Activated CD4-positive, alpha-beta memory T cell treated with anti-CD3 and anti-CD28 coated beads, Interleukin-2, amount 10 ng/mL, durations not matched to agents 7 days and 5 days (primary cell): ENCODE data around the gene PABPC4L. TPM values are rescaled to one million over a fixed set of nuclear protein-coding genes. Genes with fewer than 3 reads are reported as not detected.
"Not testable (repeated sequence)": the region's sequence is repeated elsewhere in the genome, so short reads cannot be mapped to it uniquely, and the experiment has no call there.

Experiments
- CTCF ChIA-PET: fragments of 350-600 bp; sonication (Branson Sonifier 250); formaldehyde crosslinking; loops from one replicate; lab custom pipeline; 2021; ENCODE audit warnings: antibody characterized with exemption, inconsistent platforms; lab: Charles Lee
- POLR2A ChIA-PET: fragments of 350-600 bp; sonication (Branson Sonifier 250); formaldehyde crosslinking; loops from one replicate; lab custom pipeline; 2021; ENCODE audit warnings: antibody characterized with exemption; lab: Charles Lee
- DNase-seq: peaks from one replicate; pipeline ENCODE4 v3.0.0-alpha.2; 2020
- H3K27ac Mint-ChIP-seq: one replicate; pipeline ENCODE4 v1.8.0; 2021; ENCODE audit warnings: mild to moderate bottlenecking, mixed read lengths
- H3K27me3 Mint-ChIP-seq: one replicate; pipeline ENCODE4 v1.8.0; 2021; ENCODE audit warnings: mixed read lengths
- H3K36me3 Mint-ChIP-seq: one replicate; pipeline ENCODE4 v1.8.0; 2021; ENCODE audit warnings: low read depth, mixed read lengths
- H3K4me1 Mint-ChIP-seq: one replicate; pipeline ENCODE4 v1.8.0; 2021; ENCODE audit warnings: mixed read lengths
- H3K4me3 Mint-ChIP-seq: one replicate; pipeline ENCODE4 v1.8.0; 2021; ENCODE audit warnings: mild to moderate bottlenecking, mixed read lengths
- H3K9me3 Mint-ChIP-seq: one replicate; pipeline ENCODE4 v1.8.0; 2021; ENCODE audit warnings: mixed read lengths
- total RNA-seq, 2 experiments: library from RNA; stranded (reverse); gene quantifications; one replicate each; pipeline ENCODE4 v1.2.3, GENCODE V29; 2021

PABPC4L gene
- not detected for total RNA-seq

- ChIA-PET POLR2A (no interaction called here), CTCF (no interaction called here)
- Mint-ChIP-seq H3K4me3 (no peak within 1 kb of the TSS), H3K27ac (no peak within 1 kb of the TSS), H3K36me3 (no peaks in the 10 kb centered on the region), H3K9me3 (no peaks in the 10 kb centered on the region), H3K27me3 (no peaks in the 10 kb centered on the region), H3K4me1 (no peaks in the 10 kb centered on the region)
- DNase-seq, result no peak
Observed at GRCh38 chr4:134201216-134202161, at the start of gene PABPC4L. TSS of gene PABPC4L (minus strand) at chr4:134201789. CDS start at chr4:134201019, 770 bp downstream.

DNA sequence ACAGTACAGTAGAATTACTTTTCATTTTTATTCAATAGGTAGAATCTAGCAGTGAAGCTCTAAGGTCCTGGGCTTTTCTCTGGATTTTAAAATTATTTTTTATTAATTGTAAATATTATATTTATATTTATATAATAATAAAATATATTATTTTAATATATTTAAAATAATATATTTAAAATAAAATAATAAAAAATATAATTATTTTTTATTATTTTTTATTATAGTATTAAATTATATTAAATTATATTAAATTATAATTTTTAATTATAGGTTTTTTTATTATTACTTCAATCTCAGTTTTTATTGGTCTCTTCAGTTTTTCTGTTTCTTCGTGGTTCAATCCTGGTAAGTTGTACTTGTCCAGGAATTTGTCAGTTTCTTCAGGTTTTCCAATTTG lies 49.7 kb upstream of the PABPC4L start:
- Mint-ChIP-seq H3K4me1 (no peaks in the 10 kb centered on the region), H3K36me3 (no peaks in the 10 kb centered on the region)
- POLR2A ChIA-PET, result no interaction called here

DNA sequence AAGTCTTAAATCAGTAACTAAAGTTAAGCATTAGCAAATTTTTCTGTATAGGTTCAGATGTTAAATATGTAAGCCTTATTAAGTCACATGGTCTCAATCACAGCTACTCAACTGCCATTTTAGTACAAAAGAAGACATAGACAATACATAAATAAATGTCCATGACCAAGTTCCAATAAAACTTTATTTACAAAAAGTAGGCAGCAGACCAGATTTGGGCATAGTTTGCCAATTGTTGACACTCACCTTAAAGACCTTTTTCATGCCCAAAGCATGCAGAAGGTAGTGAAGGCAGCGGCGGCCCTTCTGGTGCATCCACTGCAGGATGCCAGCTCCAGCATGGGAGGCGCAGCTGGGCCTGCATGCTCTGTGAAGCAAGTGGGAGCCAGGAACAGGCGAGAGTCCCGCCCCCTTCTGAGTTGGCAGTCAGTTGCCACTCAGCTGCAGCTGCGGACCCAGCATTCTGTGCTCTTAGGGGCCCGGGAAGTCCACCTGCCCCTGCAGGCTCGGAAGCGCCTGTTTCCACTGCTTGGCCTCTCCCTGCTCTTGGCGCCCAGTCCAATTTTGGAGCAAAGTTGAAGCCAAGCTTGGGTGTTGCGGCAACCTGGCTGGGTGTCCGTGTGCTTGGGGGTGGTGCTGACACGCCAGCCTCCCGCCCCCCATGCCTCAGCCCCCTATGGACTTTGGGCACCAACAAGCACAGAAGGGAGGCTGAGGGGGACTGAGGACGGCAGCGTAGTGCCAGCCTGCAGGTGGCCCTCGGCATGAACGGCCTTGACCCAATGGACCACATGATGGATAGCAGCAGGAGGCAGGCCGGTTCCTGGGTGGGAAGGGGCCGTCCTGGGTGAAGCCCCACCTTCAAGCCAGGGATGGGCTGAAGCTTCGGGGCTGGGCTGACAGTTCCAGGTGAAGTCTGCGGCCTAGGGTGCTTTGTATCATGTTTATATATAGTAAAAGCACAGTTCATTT lies 42.4 kb upstream of the PABPC4L start:
- H3K4me3 Mint-ChIP-seq, result no peak overlapping the region
- H3K27ac Mint-ChIP-seq, result no peak overlapping the region
- POLR2A ChIA-PET, result no interaction called here
- CTCF ChIA-PET, result no interaction called here
- no peaks in the 10 kb centered on the region for H3K36me3 Mint-ChIP-seq
- H3K9me3 Mint-ChIP-seq, result no peaks in the 10 kb centered on the region
- no peaks in the 10 kb centered on the region for H3K4me1 Mint-ChIP-seq
- no peak for DNase-seq
- no peaks in the 10 kb centered on the region for H3K27me3 Mint-ChIP-seq

More for the DNA sequence above, 49.7 kb upstream of the PABPC4L start:
- no peak overlapping the region for H3K27ac Mint-ChIP-seq
- no peaks in the 10 kb centered on the region for H3K27me3 Mint-ChIP-seq
- H3K9me3 Mint-ChIP-seq, result peaks cover 6% of the 10 kb centered on the region
- DNase-seq, result no peak
- no peak overlapping the region for H3K4me3 Mint-ChIP-seq
- CTCF ChIA-PET, result no interaction called here

GRCh38 chr4:134219043-134219442 lies 17.5 kb upstream of the PABPC4L start:
- H3K36me3 Mint-ChIP-seq, result no peaks in the 10 kb centered on the region
- no peaks in the 10 kb centered on the region for H3K4me1 Mint-ChIP-seq
- ChIA-PET CTCF (no interaction called here), POLR2A (no interaction called here)
- H3K9me3 Mint-ChIP-seq, result peaks cover 5% of the 10 kb centered on the region
- no peak overlapping the region for H3K27ac Mint-ChIP-seq
- no peaks in the 10 kb centered on the region for H3K27me3 Mint-ChIP-seq
- DNase-seq, result no peak
- no peak overlapping the region for H3K4me3 Mint-ChIP-seq

DNA sequence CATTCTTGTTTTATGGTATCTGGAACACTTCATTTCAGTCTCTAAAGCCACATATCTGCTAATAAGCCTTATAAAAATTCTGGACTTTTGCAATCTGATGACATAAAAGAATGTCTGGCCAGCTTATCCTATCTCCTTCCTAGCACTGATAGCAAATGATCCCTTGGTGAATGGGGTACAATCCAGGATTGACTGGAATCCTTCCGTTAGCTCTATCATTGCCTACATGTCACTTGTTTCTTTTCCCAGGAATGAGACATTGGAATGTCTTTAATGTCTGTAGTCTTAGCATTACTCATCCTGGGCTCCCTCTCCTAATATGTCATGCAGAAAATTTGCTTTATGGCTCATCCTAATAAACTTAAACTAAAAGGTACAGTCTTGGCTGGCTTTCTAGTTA lies 14.8 kb upstream of the PABPC4L start:
- Mint-ChIP-seq H3K36me3 (no peaks in the 10 kb centered on the region), H3K27ac (no peak overlapping the region), H3K27me3 (no peaks in the 10 kb centered on the region), H3K4me1 (no peaks in the 10 kb centered on the region), H3K4me3 (no peak overlapping the region), H3K9me3 (peaks cover 5% of the 10 kb centered on the region)
- ChIA-PET POLR2A (no interaction called here), CTCF (no interaction called here)
- DNase-seq, result no peak

DNA sequence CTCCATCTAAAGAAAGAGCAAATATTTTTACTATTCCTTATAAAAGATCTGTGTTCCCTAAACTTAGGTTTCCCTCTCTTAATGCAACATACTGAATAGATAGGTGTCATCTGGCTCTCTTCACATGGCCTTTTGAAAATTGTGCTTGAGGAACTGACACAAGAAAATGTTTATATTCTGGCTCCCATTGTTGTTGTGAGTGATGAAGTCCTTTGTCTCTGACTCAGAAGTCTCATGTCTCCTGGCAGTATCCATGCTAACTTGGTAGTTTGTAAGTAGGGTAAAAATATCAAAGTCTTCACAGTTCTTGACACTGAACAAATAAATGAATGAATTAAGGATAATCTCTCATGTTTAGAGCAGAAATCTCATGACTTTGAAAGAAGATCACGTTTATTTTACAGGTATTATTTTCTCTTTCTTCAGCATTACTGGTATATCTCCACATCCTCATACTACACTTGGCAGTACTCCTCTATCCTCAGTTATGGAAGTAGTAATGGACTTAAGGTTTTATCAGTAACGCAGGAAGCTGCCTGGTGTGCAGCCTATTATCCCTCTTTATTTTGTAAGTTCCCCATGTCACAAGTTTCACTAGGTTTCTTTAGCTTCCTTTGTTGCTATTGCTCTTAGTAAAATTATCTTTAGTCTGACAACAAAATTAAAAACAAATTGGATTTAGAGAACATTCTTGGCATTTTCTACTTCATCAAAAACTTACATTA lies 14.2 kb upstream of the PABPC4L start:
- Mint-ChIP-seq H3K4me3 (no peak overlapping the region), H3K4me1 (no peaks in the 10 kb centered on the region)
- POLR2A ChIA-PET, result no interaction called here

GRCh38 chr4:134207955-134208354 lies 6.4 kb upstream of the PABPC4L start:
- H3K36me3 Mint-ChIP-seq, H3K27ac Mint-ChIP-seq, H3K4me3 Mint-ChIP-seq, DNase-seq, H3K27me3 Mint-ChIP-seq, H3K9me3 Mint-ChIP-seq, POLR2A ChIA-PET, CTCF ChIA-PET, H3K4me1 Mint-ChIP-seq: not testable (repeated sequence)

More for the DNA sequence above, 14.2 kb upstream of the PABPC4L start:
- no peak for DNase-seq
- Mint-ChIP-seq H3K9me3 (peaks cover 5% of the 10 kb centered on the region), H3K27me3 (no peaks in the 10 kb centered on the region), H3K36me3 (no peaks in the 10 kb centered on the region), H3K27ac (no peak overlapping the region)
- CTCF ChIA-PET, result no interaction called here

GRCh38 chr4:134202166-134202956 lies 772 bp upstream of the PABPC4L start:
- Mint-ChIP-seq H3K36me3 (no peaks in the 10 kb centered on the region), H3K27me3 (no peaks in the 10 kb centered on the region), H3K9me3 (peaks cover under 1% of the 10 kb centered on the region), H3K4me1 (no peaks in the 10 kb centered on the region), H3K4me3 (no peak overlapping the region), H3K27ac (no peak overlapping the region)
- no peak for DNase-seq
- POLR2A ChIA-PET, result no interaction called here
- CTCF ChIA-PET, result no interaction called here

DNA sequence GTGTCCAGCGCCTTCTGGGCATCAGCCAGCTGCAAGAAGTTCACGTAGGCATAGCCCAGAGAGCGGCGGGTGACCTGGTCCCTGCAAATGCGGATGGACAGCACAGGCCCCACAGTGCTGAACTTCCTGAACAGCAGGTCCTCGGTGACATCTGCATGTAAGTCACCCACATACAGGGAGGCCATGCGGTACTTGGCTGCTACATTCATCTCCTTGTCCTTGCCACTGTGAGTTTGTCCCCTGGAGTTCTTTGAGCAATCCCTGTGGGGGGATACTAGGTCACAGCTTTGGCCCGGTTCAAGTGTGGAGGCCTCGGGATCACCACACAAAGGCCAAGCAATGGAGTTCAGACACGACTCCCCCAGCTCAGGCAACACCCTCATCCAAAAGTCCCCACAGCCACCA lies 776 bp downstream of the PABPC4L start:
- no peak overlapping the region for H3K4me3 Mint-ChIP-seq
- no peak overlapping the region for H3K27ac Mint-ChIP-seq
- DNase-seq, result no peak
- H3K9me3 Mint-ChIP-seq, result no peaks in the 10 kb centered on the region
- H3K27me3 Mint-ChIP-seq, result no peaks in the 10 kb centered on the region
- CTCF ChIA-PET, result no interaction called here
- H3K36me3 Mint-ChIP-seq, result no peaks in the 10 kb centered on the region
- no peaks in the 10 kb centered on the region for H3K4me1 Mint-ChIP-seq
- POLR2A ChIA-PET, result no interaction called here

- Mint-ChIP-seq H3K4me1 (no peaks in the 10 kb centered on the region), H3K9me3 (no peaks in the 10 kb centered on the region), H3K36me3 (no peaks in the 10 kb centered on the region), H3K27ac (no peak overlapping the region), H3K27me3 (no peaks in the 10 kb centered on the region), H3K4me3 (no peak overlapping the region)
- ChIA-PET CTCF (no interaction called here), POLR2A (no interaction called here)
- DNase-seq, result no peak
Observed at GRCh38 chr4:134189949-134190348, 11.6 kb downstream of the PABPC4L start.

GRCh38 chr4:134189480-134189879 lies 12.1 kb downstream of the PABPC4L start:
- H3K36me3 Mint-ChIP-seq, result no peaks in the 10 kb centered on the region
- no peak overlapping the region for H3K4me3 Mint-ChIP-seq
- no peaks in the 10 kb centered on the region for H3K9me3 Mint-ChIP-seq
- no peaks in the 10 kb centered on the region for H3K4me1 Mint-ChIP-seq
- CTCF ChIA-PET, result no interaction called here
- no peak for DNase-seq
- POLR2A ChIA-PET, result no interaction called here
- H3K27ac Mint-ChIP-seq, result no peak overlapping the region
- no peaks in the 10 kb centered on the region for H3K27me3 Mint-ChIP-seq

- POLR2A ChIA-PET, result no interaction called here
Observed at GRCh38 chr4:134178706-134179105, 22.9 kb downstream of the PABPC4L start.

More at GRCh38 chr4:134178706-134179105, 22.9 kb downstream of the PABPC4L start:
- Mint-ChIP-seq H3K27me3 (no peaks in the 10 kb centered on the region), H3K4me3 (no peak overlapping the region), H3K9me3 (peaks cover 3% of the 10 kb centered on the region), H3K4me1 (no peaks in the 10 kb centered on the region), H3K27ac (no peak overlapping the region), H3K36me3 (no peaks in the 10 kb centered on the region)
- CTCF ChIA-PET, result no interaction called here
- DNase-seq, result no peak
